ENCODE data around the gene SIPA1L3.

SIPA1L3 gene

DNA sequence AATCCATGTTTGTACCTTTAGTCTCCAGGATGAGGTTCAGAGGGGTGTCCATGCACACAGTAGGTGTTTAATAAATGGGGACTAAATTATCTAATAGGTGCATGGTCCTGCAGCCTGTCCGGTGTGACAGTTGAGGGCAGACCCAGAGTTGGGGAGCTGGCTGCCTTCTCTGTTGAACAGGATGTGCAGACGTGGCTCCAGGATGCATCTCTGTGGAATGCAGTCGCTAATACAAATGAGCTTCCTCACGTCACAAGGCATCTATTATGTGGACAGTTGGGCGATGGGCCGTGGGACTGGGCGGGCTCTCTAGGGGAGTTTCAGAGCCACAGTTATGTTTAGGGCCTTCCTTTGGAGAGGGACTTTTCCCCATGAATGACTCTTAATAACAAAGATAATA is 71.0 kb downstream of the SIPA1L3 start:
- no peak for DNase-seq

DNA sequence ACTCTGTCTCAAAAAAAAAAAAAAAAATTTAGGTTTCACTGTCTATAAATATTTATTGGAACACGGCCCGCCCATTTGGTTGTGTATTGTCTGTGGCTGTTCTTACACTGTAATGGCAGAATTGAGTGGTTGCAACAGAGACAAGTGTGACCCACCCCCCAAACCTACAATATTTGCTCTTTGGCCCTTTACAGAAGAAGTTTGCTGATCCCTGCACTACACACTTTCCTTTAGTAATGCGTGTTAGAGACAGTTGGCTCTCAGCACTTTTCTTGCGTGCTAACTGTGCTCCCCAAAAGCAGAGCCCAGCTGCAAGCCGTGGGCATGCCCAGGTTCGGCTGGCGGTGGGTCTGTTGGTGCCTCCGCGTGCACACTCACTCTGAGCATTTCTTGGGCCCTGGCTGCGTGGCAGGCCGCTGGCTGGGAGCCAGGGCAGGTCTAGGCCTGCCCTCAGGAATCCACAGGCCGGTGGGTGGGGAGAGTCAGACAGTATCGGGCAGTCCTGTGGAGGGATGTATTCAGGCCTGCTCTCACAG is 72.6 kb downstream of the SIPA1L3 start:
- no peak for DNase-seq

DNA sequence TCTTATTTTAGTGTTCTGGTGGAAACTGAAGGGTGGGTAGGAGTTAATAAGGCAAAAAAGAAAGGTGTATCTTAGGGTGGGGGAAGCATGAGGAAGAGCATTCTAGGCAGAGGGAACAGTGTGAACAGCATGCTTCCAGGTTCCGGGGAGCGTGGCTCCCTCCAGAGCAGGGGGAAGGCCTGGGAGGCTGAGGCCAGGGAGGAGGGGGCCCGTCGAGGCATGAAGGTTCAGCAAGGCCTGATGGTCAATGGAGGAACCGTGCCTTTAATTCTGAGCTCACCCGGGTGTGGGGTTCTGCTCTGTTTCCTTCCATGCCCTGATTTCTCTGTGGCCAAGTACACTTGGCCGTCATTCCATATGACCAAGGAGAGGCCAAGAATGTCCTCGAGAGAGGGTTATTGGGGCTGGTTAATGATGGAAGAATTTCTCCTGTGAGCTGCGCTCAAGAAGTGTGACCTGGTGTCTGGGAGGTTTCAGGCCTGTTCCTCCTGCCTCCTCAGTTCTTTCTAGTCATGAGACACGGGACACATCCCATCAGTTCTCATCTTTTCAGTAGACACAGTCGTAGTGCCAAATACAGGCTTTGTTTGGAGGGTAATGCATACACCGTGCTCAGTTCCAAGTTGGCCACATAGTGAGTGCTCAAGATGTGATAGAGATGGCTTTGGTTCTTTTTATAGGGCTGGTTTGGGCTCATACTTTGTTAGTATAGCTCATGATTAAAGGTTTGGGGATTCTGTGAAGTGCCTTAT is 73.6 kb downstream of the SIPA1L3 start:
- no peak for DNase-seq

DNA sequence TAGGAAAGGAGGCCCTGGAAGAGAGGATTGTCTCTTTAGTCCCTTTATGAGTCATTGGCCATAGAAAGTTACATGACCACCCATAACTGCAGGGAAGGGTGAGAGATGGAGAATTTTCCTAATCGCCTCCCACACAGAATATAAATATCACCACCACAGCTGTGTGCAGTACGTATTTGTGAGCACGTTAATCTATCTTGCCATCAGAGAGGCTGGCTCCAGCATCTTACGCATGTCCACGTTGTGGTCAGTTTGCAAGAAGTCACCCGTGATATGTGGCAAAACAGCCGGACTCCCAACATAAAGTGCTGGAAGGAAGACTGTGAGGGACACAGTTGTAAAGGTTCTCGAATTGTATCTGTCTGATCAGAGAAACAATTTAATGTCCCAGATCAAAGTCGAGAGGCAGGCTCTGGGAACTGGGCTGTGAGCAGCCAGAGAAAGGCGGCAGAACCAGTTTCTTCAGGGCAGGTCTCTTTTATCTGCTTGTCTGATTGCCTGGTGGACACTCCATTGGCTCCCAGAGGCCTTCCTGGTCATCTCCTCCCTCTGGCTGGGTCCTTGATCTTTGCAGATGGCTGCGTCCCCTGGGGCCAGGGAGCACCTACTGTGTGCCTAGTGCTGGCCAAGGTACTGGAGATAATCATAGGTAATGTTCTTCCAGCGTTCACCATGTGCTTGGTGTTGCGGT is 74.9 kb downstream of the SIPA1L3 start:
- no peak for DNase-seq

DNA sequence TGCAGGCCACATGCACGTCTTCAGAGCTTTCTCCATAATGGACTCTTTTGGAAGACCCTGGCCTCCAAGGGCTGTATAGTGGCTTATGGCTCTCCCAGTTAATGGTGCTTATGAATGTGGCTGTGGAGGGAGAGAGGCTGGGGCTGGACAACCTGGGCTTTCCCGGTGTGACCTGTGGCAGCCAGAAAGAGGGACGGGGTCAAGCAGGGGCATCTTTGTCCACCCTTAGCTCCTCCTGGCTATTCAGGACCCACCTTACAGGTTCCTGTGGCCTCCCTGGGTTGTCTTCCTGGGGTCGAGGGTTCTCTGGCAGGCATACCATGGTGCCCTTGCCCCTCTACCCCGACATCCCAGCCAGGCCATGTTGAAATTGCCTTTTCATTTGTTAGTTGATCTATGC is 75.6 kb downstream of the SIPA1L3 start:
- DNase-seq, result no peak

DNA sequence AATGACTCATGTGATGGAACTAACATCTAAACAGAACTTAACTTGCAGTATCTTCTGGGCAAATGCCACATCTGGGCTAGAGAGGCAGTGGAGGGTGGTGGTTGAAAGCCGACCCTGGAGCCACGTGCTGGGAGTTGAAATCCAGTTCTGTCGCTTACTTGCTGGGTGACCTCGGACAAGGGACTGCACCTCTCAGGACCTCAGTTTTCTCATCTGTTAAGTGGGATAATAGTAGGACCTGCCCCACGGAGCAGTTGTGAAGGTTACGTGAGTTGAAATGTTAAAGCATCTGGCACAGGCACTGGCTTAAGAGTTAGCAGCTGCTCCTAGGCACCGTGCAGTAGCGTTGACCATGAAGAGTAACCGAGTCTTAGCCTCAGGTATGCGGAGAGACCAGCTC is 76.1 kb downstream of the SIPA1L3 start:
- no peak for DNase-seq

DNA sequence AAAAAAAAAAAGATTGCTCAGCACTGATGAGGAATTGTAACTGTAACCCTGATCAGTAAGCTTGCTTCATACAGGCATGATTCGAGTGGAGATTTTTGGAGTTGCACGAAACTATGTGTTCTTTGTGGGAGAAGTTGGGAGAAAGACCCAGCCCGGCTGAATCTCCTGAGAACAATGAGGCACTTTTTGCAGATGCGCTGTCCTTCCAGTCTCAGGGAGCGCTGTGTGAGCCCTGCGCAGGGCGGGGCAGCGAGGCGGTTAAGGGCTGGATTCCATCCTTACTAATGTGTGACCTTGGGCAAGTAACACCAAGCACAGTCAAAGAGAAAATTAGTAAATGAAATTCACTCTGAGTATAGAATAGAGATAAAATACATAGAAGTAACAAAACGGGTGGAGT is 76.9 kb downstream of the SIPA1L3 start:
- DNase-seq, result no peak

DNA sequence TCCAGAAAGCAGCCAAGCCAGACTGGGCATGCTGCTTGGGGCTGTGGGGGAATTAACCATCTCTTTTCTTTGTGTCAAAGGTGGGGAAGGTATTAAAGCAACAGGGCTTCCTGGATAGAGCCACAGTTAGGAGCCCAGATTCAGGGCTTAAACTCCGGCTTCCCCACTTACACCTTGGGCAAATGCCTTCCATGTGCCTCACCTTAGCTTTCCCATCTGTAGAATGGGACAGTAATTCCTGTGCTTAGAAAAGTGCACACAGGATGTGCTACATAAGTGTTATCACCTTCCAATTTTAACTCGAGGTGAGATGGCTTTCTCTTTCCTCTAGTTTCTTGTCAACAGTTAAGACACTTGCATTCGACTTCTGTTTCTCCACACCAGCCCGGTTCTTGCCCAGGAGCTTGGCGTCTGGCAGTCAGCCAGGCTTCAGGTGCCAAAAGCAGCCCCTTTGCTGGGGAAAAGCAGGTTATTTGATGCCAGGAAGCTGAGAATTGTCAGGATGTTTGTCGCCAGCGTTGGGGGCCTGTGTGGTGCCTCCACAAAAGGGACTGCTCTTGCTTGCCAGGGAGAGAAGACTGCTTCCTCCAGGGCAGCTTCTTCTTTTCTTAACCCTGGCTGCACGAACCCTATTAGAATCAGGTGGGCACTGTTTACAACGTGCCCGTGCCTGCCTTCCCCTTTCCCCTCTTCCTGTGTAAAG is 79.2 kb downstream of the SIPA1L3 start:
- DNase-seq, result no peak

DNA sequence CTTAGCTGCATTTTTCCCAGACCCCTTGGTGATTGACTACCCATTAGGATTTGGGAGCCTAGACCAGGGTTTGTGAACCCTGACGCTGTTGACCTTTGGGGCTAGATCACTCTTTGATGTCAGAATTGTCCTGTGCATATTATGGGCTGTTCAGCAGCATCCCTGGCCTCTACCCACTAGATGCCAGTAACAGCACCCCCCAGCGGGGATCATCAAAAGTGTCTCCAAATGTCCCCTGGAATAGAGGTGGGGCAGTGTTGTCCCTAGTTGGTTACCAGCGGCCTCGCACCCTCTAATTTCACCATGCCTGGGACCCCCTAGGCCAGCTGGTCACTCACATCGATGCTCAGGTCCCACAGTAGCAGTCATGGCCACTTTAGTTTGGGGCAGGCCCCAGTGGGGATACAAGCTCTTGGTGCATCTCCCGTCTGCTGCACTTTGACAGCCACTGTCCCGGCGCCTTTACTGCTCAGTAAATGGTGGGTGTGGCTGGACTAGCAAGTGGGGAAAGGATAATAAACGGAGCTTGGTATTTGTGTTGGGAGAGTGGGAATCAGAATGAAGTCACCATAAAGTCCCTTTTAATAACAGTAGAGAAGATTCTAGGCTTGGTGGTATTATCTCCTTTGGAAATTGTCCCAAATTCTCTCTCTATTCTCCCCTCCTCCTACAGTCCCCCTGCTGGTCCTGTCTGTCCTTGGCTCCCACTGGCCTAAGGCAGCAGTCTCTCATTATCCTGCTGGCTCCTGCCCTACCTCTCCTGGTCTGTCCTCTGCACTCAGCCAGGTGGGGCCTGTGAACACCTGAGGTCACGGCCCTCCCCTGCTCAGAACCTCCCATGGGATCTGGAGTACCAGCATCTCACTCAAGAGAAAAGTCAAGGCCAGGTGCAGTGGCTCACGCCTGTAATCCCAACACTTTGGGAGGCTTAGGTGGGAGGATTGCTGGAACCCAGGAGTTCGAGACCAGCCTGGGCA is 80.6 kb downstream of the SIPA1L3 start:
- no peak for DNase-seq

DNA sequence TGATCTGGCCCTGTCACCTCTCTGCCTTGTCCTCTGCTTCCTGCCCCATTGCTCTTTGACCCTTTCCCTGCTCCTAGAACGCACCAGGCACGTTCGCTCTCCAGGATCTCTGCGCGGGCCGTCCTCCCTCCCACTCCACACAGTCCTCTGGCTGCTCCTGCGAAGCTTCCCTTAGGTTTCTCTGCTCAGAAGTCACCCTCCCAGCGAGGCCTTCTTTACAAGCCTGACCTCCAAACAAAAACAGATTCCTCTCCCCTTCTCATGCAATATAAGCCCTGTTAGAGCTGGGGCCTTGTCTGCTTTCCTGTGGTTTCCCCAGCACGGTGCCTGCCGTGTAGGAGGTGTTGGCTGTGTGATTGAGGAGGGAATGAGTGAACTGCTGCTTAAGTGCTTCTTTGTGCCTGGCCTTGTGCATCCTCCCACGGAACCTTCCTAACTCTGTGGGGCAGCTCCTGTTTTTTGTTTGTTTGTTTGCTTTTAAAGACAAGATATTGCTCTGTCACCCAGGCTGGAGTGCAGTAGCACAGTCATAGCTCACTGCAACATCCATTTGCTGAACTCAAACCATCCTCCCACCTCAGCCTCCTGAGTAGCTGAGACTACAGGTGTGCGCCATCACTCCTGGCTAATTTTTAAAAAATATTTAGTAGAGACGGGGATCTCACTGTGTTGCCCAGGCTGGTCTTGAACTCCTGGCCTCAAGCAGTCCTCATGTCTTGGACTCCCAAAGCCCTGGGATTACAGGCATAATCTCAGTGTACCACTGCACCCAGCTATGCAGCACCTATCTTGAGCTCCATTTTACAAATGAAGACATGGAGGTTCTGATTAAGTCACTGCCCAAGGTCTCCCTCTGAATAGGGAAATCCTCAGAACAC is 82.0 kb downstream of the SIPA1L3 start:
- no peak for DNase-seq

DNA sequence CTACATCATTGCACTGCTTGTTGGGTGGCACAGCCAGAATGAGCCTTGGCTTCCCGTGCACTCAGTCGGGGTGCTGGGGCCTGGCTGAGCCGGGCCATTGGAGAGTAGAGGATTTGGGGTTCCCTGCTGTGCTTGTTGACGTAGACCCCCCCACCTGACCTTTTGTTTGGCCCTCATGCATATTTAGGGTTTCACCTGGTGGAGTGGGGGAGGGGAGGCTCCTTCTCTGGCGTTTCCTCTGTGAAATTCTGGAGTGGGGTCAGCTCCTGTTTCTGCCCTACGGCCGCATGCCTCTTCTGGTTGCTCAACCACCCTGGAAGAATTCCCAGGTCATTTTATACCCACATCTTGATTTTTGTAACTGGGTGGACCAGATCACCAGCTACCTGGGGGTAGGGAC is 82.8 kb downstream of the SIPA1L3 start:
- no peak for DNase-seq

DNA sequence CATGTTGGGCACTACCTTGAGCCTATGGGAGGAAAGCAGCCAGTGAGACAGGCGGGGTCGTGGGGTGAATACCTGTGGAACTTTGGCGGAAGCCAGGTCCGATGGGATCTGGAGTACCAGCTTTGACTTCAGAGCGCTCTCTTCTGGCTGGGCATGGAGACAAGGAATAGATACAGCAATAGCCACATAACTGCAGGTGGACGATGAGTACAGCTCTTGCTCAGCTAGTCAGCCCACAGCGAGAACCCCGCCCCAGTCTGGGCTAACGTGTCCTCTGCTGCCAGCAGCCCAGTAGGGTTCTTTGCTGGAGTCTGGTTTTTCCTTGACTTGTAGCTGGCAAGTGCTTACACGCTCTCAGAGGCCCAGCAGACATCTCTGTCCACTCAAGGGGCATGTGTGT is 83.4 kb downstream of the SIPA1L3 start:
- no peak for DNase-seq

DNA sequence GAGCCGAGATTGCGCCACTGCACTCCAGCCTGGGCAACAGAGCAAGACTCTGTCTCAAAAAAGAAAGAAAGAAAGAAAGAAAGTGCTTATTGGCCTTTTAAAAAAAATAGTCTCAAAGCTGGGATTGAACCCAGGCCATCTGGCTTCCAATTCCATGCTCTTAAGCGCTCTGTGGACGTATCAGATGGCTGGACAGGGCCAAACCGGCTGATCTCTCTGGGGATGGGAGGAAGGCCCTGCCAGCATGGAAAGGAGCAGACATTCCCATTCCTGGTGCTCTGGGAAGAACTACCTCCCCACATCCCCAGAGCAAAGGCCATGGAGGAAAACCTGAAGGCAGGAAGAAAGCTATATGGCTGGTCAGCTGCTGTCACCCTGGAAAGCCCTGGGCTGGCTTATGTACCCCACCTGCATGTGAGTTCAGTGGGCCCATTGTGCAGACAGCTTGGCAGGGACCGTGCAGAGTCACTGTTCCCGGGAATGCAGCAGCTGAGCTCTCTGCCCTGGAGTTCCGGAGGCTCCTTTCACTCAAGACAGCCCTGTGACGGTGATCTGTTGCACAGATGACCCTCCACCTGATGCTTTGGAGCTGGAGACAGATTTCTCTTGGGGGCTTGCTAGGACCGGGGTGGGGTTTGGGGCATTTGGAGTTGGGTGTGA is 84.3 kb downstream of the SIPA1L3 start:
- DNase-seq, result no peak

DNA sequence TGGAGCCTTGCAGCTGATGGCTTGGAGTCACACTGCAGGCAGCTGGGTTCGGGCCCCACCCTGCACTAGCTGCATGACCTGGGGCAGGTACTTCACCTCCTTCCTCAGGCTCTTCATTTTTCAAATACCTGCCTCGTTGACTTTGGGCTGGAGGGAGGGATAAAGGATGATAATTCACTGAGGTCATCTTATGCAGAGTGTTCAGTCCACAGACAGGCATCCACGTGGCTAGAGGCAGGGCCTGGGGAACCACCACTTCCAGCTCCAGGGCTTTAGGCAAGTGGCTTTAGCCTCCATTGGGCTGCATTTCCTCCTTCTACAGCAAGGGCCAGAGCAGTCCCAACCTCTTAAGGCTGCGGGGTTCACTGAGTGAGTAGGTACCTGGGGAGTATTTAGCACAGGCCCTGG is 84.8 kb downstream of the SIPA1L3 start:
- no peak for DNase-seq

DNA sequence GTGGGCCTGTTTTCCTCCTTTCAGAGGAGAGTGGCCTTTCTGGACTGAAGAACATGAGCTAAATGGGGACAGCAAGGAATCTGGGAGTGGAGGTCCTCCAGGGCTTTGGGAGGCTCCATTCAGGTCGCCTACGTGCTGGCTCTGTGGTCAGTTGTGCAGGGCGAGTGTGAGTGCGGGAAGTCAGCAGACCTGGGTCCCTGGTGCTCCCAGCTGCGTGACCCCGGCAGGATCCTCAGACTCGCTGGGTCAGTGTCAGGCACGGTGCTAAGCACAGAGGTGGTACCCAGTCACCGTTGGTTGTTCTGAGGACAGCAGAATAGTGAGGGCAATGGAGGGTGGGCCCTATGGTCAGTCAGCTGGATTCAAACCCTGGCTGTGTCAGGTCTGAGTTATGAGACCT is 85.8 kb downstream of the SIPA1L3 start:
- no peak for DNase-seq

DNA sequence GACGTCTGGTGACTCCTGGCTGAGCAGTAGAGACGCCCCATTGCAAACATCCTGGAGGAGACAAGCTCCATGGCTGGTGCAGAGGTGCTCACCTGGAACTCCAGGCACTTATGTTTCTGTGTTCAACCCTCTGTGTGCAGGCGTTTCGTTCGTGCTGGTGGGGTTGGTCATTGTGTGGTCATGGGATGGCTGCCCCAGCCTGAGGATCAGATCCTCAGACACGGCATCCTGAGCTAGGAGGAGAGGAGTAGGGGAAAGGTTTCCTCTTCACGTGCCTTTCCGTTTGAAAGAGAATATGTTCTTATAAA is 87.8 kb downstream of the SIPA1L3 start:
- no peak for DNase-seq

DNA sequence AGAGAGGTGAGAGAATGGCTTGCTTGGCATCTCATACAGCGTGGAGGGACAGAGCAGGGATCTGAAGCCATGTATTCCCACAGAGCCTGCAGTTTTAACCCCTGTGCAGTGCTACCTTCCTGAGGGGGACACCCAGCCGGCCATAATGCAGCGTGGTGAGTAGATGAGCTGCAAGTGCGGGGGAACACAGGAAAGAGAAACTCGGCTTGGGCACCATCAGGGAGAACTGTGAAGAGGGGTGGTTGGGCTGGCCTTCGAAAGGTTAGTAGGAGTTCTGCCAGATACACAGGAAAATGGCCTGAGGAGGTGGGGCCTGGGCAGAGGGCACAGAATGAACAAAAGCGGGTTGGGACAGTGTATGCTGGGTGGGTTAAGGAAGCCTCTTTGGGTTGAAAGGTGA is 88.3 kb downstream of the SIPA1L3 start:
- no peak for DNase-seq

DNA sequence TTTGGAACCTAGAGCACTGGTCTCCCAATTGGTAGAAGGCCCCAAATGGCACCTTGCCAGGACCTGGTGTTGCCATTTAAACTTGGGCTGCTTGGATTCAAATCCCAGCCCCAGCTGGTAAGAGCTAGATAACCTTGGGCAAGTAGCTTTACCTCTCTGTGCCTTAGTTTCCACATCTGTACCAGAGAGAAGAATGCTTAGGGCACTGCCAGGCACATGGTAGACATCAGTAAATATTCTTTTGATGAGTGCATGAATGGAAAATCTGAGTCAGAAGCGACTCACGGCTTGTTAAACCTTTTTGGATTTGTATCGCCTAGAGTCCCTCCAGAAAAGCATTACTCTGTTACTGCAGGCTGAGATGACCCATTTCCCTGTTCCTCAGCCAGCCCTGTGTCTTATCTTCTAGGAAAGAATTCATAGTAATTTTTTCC is 90.9 kb downstream of the SIPA1L3 start:
- DNase-seq, result no peak

DNA sequence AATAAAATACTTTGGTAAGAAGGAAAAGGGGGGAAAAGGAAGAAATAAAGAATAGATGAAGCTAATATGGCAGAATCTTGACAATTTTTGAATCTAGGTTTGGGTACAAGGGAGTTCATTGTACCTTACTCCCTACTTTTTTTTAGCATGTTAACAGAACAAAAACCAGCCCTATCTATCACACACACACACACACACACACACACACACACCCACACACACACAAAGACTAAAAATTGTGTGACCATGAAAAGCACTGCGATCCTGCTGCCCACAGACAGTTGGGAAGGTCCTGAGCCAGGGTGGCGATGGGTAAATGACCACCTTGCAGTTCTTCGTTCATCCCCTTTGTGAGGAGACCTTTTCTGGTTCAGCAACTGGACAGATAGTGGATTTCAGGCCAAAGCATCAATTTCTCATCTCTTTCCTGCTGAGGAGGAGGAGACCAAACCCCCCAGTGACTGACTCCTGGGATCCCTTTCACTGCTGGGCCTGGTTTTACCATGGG is 91.8 kb downstream of the SIPA1L3 start:
- no peak for DNase-seq

DNA sequence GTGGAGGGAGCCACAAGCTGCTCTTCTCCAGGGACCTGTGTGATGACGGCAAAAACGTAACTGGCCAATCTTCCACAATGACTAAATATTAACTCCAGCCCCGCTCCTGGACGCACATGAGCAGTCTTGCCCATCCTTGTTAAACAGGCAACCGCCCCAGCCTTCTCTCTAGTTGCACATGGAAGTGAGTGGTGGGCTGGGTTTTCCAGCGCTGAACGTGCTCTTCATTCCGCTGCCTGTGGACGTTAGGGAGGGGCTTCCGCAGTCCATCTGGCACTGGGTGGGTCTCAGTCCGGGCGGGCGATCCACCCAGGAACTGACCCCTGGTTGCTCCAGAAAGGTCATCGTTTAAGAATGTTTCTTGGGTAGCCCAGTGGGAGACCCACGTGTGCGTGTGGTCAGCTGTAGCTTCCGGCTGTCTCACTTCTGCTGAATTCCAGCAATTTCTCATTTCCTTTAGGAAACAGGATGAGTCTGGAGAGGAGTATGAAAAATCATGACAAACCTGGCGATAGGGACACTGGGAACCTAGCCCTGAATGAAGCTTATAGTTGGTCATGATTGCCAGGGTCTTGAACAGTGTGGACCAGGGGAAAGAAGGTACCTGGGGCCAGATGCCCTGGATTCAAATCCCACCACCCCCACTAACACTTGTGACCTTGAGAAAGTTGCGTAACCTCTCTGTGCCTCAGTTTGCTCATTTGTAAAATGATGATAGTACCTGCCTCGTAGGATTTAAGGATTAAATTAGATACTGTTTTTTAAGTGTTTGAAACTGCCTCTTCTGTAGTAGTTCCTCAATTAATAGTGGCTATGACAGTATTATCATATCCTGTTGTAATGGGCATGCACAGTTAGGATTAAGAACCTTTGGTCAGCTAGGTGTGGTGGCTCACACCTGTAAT is 92.6 kb downstream of the SIPA1L3 start:
- no peak for DNase-seq

Data from DMS153 (cell line).